WTC11 (cell line): ENCODE measurements around the gene ZBTB20. TPM values are rescaled to one million over a fixed set of nuclear protein-coding genes. Genes with fewer than 3 reads are reported as not detected.
A peak's percentile ranks its signal among the peaks of the same experiment; 100 is the strongest.

Experiments
- ATAC-seq: fragments of 200-7000 bp; cut with Tn5 transposase; 2 replicates; pipeline ENCODE4 v1.10.0; 2021; ENCODE audit warnings: mild to moderate bottlenecking, moderate library complexity
- CTCF ChIA-PET: fragments of 300-600 bp; sonication (Branson Sonifier 250); formaldehyde crosslinking; loops from one replicate; lab custom pipeline; 2021; ENCODE audit warnings: antibody characterized with exemption; lab: Charles Lee
- POLR2A ChIA-PET: fragments of 350-600 bp; sonication (Branson Sonifier 250); formaldehyde crosslinking; loops from one replicate; lab custom pipeline; 2021; ENCODE audit warnings: antibody characterized with exemption; lab: Charles Lee
- DNase-seq: peaks from one replicate; pipeline ENCODE4 v3.0.0; 2021; ENCODE audit warnings: low spot score
- H3K27ac Mint-ChIP-seq: 2 replicates; pipeline ENCODE4 v1.8.0; 2021; ENCODE audit warnings: mixed read lengths
- H3K27me3 Mint-ChIP-seq: 2 replicates; pipeline ENCODE4 v1.8.0; 2021; ENCODE audit warnings: low read depth, mild to moderate bottlenecking, moderate library complexity, mixed read lengths
- H3K36me3 Mint-ChIP-seq: 2 replicates; pipeline ENCODE4 v1.8.0; 2021; ENCODE audit warnings: mixed read lengths
- H3K4me1 Mint-ChIP-seq: 2 replicates; pipeline ENCODE4 v1.8.0; 2022; ENCODE audit warnings: mixed read lengths
- H3K4me3 Mint-ChIP-seq: 2 replicates; pipeline ENCODE4 v1.8.0; 2021; ENCODE audit warnings: mild to moderate bottlenecking, moderate library complexity, mixed read lengths
- H3K9me3 Mint-ChIP-seq: 2 replicates; pipeline ENCODE4 v1.8.0; 2021; ENCODE audit warnings: mixed read lengths
- GABPB1 ChIP-seq: sonication (generic); formaldehyde crosslinking; IDR thresholded peaks from 2 replicates; pipeline ENCODE4 v1.8.1; 2023; ENCODE audit warnings: mild to moderate bottlenecking, missing genetic modification reagents
- JUN ChIP-seq: sonication (generic); formaldehyde crosslinking; IDR thresholded peaks from 2 replicates; pipeline ENCODE4 v1.8.0; 2023; ENCODE audit warnings: mild to moderate bottlenecking, missing genetic modification reagents
- TP53 ChIP-seq: sonication (generic); formaldehyde crosslinking; IDR thresholded peaks from 2 replicates; pipeline ENCODE4 v1.8.1; 2023; ENCODE audit warnings: mild to moderate bottlenecking, missing genetic modification reagents
- ZNF232 ChIP-seq: sonication (generic); formaldehyde crosslinking; IDR thresholded peaks from 2 replicates; pipeline ENCODE4 v1.8.0; 2022; ENCODE audit warnings: mild to moderate bottlenecking, missing genetic modification reagents
- ZNF317 ChIP-seq: sonication (generic); formaldehyde crosslinking; IDR thresholded peaks from 2 replicates; pipeline ENCODE4 v1.8.1; 2023; ENCODE audit warnings: low read depth, mild to moderate bottlenecking, moderate library complexity, missing genetic modification reagents, borderline replicate concordance
- total RNA-seq: library from RNA; stranded (reverse); gene quantifications from 3 replicates; pipeline ENCODE4 v1.2.3, GENCODE V29; 2021
- TF ChIP-seq, protein P1 (sequence below): fragments of 250-450 bp; sonication (Bioruptor Pico); IDR thresholded peaks from 2 replicates; pipeline ENCODE4 v1.8.0; 2021; ENCODE audit warnings: mild to moderate bottlenecking
- TF ChIP-seq, protein P2 (sequence below): fragments of 250-450 bp; sonication (Bioruptor Pico); IDR thresholded peaks from 2 replicates; pipeline ENCODE4 v1.9.0; 2021; ENCODE audit warnings: mild to moderate bottlenecking
- TF ChIP-seq, protein P3 (sequence below): fragments of 250-450 bp; sonication (Bioruptor Pico); IDR thresholded peaks from 2 replicates; pipeline ENCODE4 v1.9.0; 2021; ENCODE audit warnings: mild to moderate bottlenecking
- TF ChIP-seq, protein P4 (sequence below): sonication (generic); formaldehyde crosslinking; IDR thresholded peaks from 2 replicates; pipeline ENCODE4 v1.8.0; 2022; ENCODE audit warnings: missing genetic modification reagents
- TF ChIP-seq, protein P5 (sequence below): sonication (generic); formaldehyde crosslinking; IDR thresholded peaks from 2 replicates; pipeline ENCODE4 v1.8.1; 2022; ENCODE audit warnings: mild to moderate bottlenecking, missing genetic modification reagents, moderate library complexity, borderline replicate concordance
- TF ChIP-seq, protein P6 (sequence below): sonication (generic); formaldehyde crosslinking; IDR thresholded peaks from 2 replicates; pipeline ENCODE4 v1.8.1; 2023; ENCODE audit warnings: mild to moderate bottlenecking, moderate library complexity, missing genetic modification reagents
- TF ChIP-seq, protein P7 (sequence below): fragments of 200-600 bp; IDR thresholded peaks from 2 replicates; pipeline ENCODE4 v1.8.0; 2022; ENCODE audit warnings: antibody characterized with exemption
- TF ChIP-seq, protein P8 (sequence below): sonication (generic); formaldehyde crosslinking; IDR thresholded peaks from 2 replicates; pipeline ENCODE4 v1.8.0; 2022; ENCODE audit warnings: mild to moderate bottlenecking, missing genetic modification reagents

ZBTB20 gene
- total RNA-seq, 1 experiment from 2014 or later, result 1.5 TPM

DNA sequence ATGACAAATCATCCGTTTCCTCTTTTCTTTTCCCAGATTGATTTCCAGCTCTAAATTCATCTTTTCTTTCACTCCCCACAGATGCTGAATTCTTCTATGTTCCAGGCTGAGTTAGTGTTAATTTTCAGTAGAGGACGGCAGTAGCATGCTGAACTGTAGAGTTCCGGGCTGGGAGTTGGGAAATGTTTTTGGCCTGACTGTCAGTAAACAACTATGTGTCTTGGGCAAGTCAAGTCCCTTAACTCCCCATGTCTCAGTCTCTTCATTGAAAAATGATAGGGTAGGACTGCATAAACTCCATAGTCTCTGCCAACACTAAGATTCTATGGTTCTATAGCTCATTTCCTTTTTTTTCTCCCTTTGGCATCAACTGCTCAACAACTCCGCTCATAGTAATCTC, 519.3 kb downstream of the ZBTB20 start:
- TF ChIP-seq ZNF317, result no peak
- TF ChIP-seq, protein P1, sequence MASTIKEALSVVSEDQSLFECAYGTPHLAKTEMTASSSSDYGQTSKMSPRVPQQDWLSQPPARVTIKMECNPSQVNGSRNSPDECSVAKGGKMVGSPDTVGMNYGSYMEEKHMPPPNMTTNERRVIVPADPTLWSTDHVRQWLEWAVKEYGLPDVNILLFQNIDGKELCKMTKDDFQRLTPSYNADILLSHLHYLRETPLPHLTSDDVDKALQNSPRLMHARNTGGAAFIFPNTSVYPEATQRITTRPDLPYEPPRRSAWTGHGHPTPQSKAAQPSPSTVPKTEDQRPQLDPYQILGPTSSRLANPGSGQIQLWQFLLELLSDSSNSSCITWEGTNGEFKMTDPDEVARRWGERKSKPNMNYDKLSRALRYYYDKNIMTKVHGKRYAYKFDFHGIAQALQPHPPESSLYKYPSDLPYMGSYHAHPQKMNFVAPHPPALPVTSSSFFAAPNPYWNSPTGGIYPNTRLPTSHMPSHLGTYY (CRISPR knock-in tag), result no peak
- TF ChIP-seq JUN (CRISPR knock-in tag), result no peak
- TF ChIP-seq GABPB1, result no peak
- TF ChIP-seq, protein P2, sequence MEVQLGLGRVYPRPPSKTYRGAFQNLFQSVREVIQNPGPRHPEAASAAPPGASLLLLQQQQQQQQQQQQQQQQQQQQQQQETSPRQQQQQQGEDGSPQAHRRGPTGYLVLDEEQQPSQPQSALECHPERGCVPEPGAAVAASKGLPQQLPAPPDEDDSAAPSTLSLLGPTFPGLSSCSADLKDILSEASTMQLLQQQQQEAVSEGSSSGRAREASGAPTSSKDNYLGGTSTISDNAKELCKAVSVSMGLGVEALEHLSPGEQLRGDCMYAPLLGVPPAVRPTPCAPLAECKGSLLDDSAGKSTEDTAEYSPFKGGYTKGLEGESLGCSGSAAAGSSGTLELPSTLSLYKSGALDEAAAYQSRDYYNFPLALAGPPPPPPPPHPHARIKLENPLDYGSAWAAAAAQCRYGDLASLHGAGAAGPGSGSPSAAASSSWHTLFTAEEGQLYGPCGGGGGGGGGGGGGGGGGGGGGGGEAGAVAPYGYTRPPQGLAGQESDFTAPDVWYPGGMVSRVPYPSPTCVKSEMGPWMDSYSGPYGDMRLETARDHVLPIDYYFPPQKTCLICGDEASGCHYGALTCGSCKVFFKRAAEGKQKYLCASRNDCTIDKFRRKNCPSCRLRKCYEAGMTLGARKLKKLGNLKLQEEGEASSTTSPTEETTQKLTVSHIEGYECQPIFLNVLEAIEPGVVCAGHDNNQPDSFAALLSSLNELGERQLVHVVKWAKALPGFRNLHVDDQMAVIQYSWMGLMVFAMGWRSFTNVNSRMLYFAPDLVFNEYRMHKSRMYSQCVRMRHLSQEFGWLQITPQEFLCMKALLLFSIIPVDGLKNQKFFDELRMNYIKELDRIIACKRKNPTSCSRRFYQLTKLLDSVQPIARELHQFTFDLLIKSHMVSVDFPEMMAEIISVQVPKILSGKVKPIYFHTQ (CRISPR knock-in tag), result no peak
- TF ChIP-seq, protein P3, sequence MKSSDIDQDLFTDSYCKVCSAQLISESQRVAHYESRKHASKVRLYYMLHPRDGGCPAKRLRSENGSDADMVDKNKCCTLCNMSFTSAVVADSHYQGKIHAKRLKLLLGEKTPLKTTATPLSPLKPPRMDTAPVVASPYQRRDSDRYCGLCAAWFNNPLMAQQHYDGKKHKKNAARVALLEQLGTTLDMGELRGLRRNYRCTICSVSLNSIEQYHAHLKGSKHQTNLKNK (CRISPR knock-in tag), result no peak
- no peak for TF ChIP-seq TP53
- TF ChIP-seq, protein P4, sequence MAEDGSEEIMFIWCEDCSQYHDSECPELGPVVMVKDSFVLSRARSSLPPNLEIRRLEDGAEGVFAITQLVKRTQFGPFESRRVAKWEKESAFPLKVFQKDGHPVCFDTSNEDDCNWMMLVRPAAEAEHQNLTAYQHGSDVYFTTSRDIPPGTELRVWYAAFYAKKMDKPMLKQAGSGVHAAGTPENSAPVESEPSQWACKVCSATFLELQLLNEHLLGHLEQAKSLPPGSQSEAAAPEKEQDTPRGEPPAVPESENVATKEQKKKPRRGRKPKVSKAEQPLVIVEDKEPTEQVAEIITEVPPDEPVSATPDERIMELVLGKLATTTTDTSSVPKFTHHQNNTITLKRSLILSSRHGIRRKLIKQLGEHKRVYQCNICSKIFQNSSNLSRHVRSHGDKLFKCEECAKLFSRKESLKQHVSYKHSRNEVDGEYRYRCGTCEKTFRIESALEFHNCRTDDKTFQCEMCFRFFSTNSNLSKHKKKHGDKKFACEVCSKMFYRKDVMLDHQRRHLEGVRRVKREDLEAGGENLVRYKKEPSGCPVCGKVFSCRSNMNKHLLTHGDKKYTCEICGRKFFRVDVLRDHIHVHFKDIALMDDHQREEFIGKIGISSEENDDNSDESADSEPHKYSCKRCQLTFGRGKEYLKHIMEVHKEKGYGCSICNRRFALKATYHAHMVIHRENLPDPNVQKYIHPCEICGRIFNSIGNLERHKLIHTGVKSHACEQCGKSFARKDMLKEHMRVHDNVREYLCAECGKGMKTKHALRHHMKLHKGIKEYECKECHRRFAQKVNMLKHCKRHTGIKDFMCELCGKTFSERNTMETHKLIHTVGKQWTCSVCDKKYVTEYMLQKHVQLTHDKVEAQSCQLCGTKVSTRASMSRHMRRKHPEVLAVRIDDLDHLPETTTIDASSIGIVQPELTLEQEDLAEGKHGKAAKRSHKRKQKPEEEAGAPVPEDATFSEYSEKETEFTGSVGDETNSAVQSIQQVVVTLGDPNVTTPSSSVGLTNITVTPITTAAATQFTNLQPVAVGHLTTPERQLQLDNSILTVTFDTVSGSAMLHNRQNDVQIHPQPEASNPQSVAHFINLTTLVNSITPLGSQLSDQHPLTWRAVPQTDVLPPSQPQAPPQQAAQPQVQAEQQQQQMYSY (CRISPR knock-in tag), result no peak
- TF ChIP-seq, protein P5, sequence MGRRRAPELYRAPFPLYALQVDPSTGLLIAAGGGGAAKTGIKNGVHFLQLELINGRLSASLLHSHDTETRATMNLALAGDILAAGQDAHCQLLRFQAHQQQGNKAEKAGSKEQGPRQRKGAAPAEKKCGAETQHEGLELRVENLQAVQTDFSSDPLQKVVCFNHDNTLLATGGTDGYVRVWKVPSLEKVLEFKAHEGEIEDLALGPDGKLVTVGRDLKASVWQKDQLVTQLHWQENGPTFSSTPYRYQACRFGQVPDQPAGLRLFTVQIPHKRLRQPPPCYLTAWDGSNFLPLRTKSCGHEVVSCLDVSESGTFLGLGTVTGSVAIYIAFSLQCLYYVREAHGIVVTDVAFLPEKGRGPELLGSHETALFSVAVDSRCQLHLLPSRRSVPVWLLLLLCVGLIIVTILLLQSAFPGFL (CRISPR knock-in tag), result no peak
- TF ChIP-seq, protein P6, sequence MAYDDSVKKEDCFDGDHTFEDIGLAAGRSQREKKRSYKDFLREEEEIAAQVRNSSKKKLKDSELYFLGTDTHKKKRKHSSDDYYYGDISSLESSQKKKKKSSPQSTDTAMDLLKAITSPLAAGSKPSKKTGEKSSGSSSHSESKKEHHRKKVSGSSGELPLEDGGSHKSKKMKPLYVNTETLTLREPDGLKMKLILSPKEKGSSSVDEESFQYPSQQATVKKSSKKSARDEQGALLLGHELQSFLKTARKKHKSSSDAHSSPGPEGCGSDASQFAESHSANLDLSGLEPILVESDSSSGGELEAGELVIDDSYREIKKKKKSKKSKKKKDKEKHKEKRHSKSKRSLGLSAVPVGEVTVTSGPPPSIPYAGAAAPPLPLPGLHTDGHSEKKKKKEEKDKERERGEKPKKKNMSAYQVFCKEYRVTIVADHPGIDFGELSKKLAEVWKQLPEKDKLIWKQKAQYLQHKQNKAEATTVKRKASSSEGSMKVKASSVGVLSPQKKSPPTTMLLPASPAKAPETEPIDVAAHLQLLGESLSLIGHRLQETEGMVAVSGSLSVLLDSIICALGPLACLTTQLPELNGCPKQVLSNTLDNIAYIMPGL, result no peak
- TF ChIP-seq, protein P7, sequence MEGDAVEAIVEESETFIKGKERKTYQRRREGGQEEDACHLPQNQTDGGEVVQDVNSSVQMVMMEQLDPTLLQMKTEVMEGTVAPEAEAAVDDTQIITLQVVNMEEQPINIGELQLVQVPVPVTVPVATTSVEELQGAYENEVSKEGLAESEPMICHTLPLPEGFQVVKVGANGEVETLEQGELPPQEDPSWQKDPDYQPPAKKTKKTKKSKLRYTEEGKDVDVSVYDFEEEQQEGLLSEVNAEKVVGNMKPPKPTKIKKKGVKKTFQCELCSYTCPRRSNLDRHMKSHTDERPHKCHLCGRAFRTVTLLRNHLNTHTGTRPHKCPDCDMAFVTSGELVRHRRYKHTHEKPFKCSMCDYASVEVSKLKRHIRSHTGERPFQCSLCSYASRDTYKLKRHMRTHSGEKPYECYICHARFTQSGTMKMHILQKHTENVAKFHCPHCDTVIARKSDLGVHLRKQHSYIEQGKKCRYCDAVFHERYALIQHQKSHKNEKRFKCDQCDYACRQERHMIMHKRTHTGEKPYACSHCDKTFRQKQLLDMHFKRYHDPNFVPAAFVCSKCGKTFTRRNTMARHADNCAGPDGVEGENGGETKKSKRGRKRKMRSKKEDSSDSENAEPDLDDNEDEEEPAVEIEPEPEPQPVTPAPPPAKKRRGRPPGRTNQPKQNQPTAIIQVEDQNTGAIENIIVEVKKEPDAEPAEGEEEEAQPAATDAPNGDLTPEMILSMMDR, result no peak
- TF ChIP-seq, protein P8, sequence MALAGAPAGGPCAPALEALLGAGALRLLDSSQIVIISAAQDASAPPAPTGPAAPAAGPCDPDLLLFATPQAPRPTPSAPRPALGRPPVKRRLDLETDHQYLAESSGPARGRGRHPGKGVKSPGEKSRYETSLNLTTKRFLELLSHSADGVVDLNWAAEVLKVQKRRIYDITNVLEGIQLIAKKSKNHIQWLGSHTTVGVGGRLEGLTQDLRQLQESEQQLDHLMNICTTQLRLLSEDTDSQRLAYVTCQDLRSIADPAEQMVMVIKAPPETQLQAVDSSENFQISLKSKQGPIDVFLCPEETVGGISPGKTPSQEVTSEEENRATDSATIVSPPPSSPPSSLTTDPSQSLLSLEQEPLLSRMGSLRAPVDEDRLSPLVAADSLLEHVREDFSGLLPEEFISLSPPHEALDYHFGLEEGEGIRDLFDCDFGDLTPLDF (CRISPR knock-in tag), result no peak
- TF ChIP-seq ZNF232, result no peak
- TF ChIP-seq, all 79 proteins: peak for 0
- Mint-ChIP-seq H3K4me3 (no peak overlapping the region), H3K4me1 (peaks cover 21% of the 10 kb centered on the region), H3K27ac (0 out of 2 replicates have a peak overlapping the region, but pooled peaks have one; percentile 61), H3K9me3 (no peaks in the 10 kb centered on the region), H3K36me3 (no peaks in the 10 kb centered on the region), H3K27me3 (no peaks in the 10 kb centered on the region)
- DNase-seq, result no peak
- CTCF ChIA-PET, result no interaction called here
- ATAC-seq, result no peak
- POLR2A ChIA-PET, result no interaction called here
